Thyroid gland (tissue), 4 donors: ENCODE measurements around the gene MIA. TPM values are rescaled to one million over a fixed set of nuclear protein-coding genes. Genes with fewer than 3 reads are reported as not detected.

Experiments
- DNase-seq, 2 donors: peaks; one replicate each; pipeline ENCODE4 v3.0.0-alpha.2; 2019
- H3K27ac ChIP-seq, 3 donors: fragments of 200-600 bp; sonication (generic); 1 replicate in 2 of 3; 2 replicates in 1 of 3; pipeline ENCODE4 v1.5.1; 2016 to 2019; ENCODE audit warnings: mild to moderate bottlenecking in 1 of 3, moderate library complexity in 1 of 3
- H3K27me3 ChIP-seq: fragments of 200-600 bp; sonication (generic); one replicate; pipeline ENCODE4 v1.5.1; 2019
- H3K36me3 ChIP-seq, 2 donors: fragments of 200-600 bp; sonication (generic); one replicate each; pipeline ENCODE4 v1.5.1; 2016 to 2019
- H3K4me1 ChIP-seq, 2 donors: fragments of 200-600 bp; sonication (generic); one replicate each; pipeline ENCODE4 v1.5.1; 2017 to 2019
- H3K4me3 ChIP-seq, 3 donors: fragments of 200-600 bp; sonication (generic); replicated peaks in 1 of 3; 1 replicate in 2 of 3; 2 replicates in 1 of 3; pipeline ENCODE4 v1.5.1; 2016; ENCODE audit warnings: mild to moderate bottlenecking in 1 of 3
- H3K9me3 ChIP-seq: fragments of 200-600 bp; sonication (generic); one replicate; pipeline ENCODE4 v1.5.1; 2017
- CTCF ChIP-seq, 6 experiments: fragments of 200-600 bp in 3 of 6; fragments of 450-650 bp in 3 of 6; sonication (generic) in 3 of 6; IDR thresholded peaks; one replicate each; pipeline ENCODE4 v1.5.1; 2016 to 2019; ENCODE audit warnings: antibody characterized with exemption in 6 of 6, mild to moderate bottlenecking in 2 of 6, inconsistent platforms in 1 of 6, moderate library complexity in 1 of 6
- POLR2A ChIP-seq, 2 donors: fragments of 450-650 bp; IDR thresholded peaks; one replicate each; pipeline ENCODE4 v1.6.1; 2017; ENCODE audit warnings: antibody characterized with exemption in 2 of 2, mild to moderate bottlenecking in 2 of 2, moderate library complexity in 1 of 2
- WGBS, 2 donors: methylation state at CpG; one replicate each; pipeline ENCODE4 v1.1.5; 2017; 5-methylcytosine and 5-hydroxymethylcytosine counted together
- intact Hi-C: fragments of 100-400 bp; cut with DNase I; formaldehyde crosslinking; loops from one replicate; pipeline ENCODE4 v1.15.1; 2023
- total RNA-seq, 4 donors: library from RNA; depleted of rRNA; stranded (reverse); fragments of >200 nt; gene quantifications; one replicate each; pipeline ENCODE4 v1.2.3, GENCODE V29; 2016

Gene MIA
- total RNA-seq, 4 donors from 2014 or later, result not detected

DNA sequence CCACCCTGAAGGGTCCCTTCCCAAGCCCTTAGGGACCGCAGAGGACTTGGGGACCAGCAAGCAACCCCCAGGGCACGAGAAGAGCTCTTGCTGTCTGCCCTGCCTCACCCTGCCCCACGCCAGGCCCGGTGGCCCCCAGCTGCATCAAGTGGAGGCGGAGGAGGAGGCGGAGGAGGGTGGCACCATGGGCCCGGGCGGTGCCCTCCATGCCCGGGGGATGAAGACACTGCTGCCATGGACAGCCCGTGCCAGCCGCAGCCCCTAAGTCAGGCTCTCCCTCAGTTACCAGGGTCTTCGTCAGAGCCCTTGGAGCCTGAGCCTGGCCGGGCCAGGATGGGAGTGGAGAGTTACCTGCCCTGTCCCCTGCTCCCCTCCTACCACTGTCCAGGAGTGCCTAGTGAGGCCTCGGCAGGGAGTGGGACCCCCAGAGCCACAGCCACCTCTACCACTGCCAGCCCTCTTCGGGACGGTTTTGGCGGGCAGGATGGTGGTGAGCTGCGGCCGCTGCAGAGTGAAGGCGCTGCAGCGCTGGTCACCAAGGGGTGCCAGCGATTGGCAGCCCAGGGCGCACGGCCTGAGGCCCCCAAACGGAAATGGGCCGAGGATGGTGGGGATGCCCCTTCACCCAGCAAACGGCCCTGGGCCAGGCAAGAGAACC, 25.1 kb downstream of the MIA start:
- WGBS, 2 donors, result 64 to 74% methylated on average over 13 to 20 of the region's 27 CpGs

GRCh38 chr19:40800997-40801377, 25.7 kb downstream of the MIA start:
- DNase-seq, result no peak
- 84 to 94% methylated on average over 16 to 17 of the region's 27 CpGs for WGBS, 2 donors
- no peaks in the 10 kb centered on the region for H3K27me3 ChIP-seq
- H3K36me3 ChIP-seq, result peaks cover 8 to 11% of the 10 kb centered on the region in 2 donors
- peak overlapping the region in 1 of 3 donors; percentile 93 for H3K4me3 ChIP-seq
- intact Hi-C loops, result loop anchor here (5.0 kb wide), 1 partner anchor 49 kb away; the partner anchor contains the start of genes ACTMAP and SNRPA
- no peaks in the 10 kb centered on the region for H3K9me3 ChIP-seq
- peaks cover 69 to 77% of the 10 kb centered on the region in 2 donors for H3K4me1 ChIP-seq
- H3K27ac ChIP-seq, result peak overlapping the region in 2 of 3 donors; percentile 79 to 94
- TF ChIP-seq POLR2A (IDR thresholded peaks at IDR 0.05) (no peak), CTCF (IDR thresholded peaks at IDR 0.05) (no peak)

More for the DNA sequence above, 25.1 kb downstream of the MIA start:
- H3K9me3 ChIP-seq, result no peaks in the 10 kb centered on the region
- intact Hi-C loops, result loop anchor here (5.0 kb wide), 1 partner anchor 48 kb away; the partner anchor contains the start of genes ACTMAP and SNRPA
- TF ChIP-seq POLR2A (IDR thresholded peaks at IDR 0.05) (no peak), CTCF (IDR thresholded peaks at IDR 0.05) (no peak)
- peak overlapping the region; percentile 85 to 95 (median 94) for H3K27ac ChIP-seq
- peaks cover 8 to 11% of the 10 kb centered on the region in 2 donors for H3K36me3 ChIP-seq
- no peaks in the 10 kb centered on the region for H3K27me3 ChIP-seq
- H3K4me3 ChIP-seq, result peak overlapping the region in 1 of 3 donors; percentile 93
- no peak for DNase-seq
- peaks cover 69 to 77% of the 10 kb centered on the region in 2 donors for H3K4me1 ChIP-seq

GRCh38 chr19:40801426-40802299, 26.3 kb downstream of the MIA start:
- Histone ChIP-seq H3K36me3 (peaks cover 8 to 11% of the 10 kb centered on the region in 2 donors), H3K4me1 (peaks cover 64 to 78% of the 10 kb centered on the region in 2 donors)

More at GRCh38 chr19:40801426-40802299, 26.3 kb downstream of the MIA start:
- TF ChIP-seq POLR2A (IDR thresholded peaks at IDR 0.05) (no peak), CTCF (IDR thresholded peaks at IDR 0.05) (no peak)
- peak; percentile 58 to 66 for DNase-seq
- Histone ChIP-seq H3K9me3 (no peaks in the 10 kb centered on the region), H3K4me3 (peak overlapping the region in 1 of 3 donors; percentile 6), H3K27ac (peak overlapping the region; percentile 76 to 94 (median 79)), H3K27me3 (no peaks in the 10 kb centered on the region)
- intact Hi-C loops, result loop anchor here (5.0 kb wide), 1 partner anchor 49 kb away; the partner anchor contains the start of genes ACTMAP and SNRPA
- WGBS, 2 donors, result 26 to 34% methylated on average over 10 to 12 of the region's 13 CpGs
